NOMO-1 treated with DMSO at 0.1 percent for 48 hours (cell line): ENCODE data around the gene ZNF716.
"Not testable (repeated sequence)": the region's sequence is repeated elsewhere in the genome, so short reads cannot be mapped to it uniquely, and the experiment has no call there.

Experiments
- DNase-seq: peaks from one replicate; lab custom pipeline; 2025; ENCODE audit not compliant: unreplicated experiment; lab: John Stamatoyannopoulos, UW

Gene ZNF716

GRCh38 chr7:57449904-57450303 is at the start of gene ZNF716:
TSS of gene ZNF716 (plus strand) at chr7:57450177. CDS start at chr7:57450289, 112 bp downstream.
- DNase-seq: no peak

- no peak for DNase-seq
These were observed 49.3 kb upstream of the ZNF716 start for GRCh38 chr7:57400531-57401155.

GRCh38 chr7:57403051-57403450 is 46.9 kb upstream of the ZNF716 start:
- DNase-seq: not testable (repeated sequence)

- DNase-seq: no peak
These were observed 46.2 kb upstream of the ZNF716 start for GRCh38 chr7:57403601-57404342.

GRCh38 chr7:57404343-57404966 is 45.5 kb upstream of the ZNF716 start:
- no peak for DNase-seq

GRCh38 chr7:57404967-57405421 is 45.0 kb upstream of the ZNF716 start:
- DNase-seq: no peak

- DNase-seq: no peak
These were observed 42.9 kb upstream of the ZNF716 start for GRCh38 chr7:57407125-57407524.

GRCh38 chr7:57412168-57412567 is 37.8 kb upstream of the ZNF716 start:
- DNase-seq: no peak

GRCh38 chr7:57412618-57413017 is 37.4 kb upstream of the ZNF716 start:
- no peak for DNase-seq

GRCh38 chr7:57413529-57414398 is 36.2 kb upstream of the ZNF716 start:
- no peak for DNase-seq

GRCh38 chr7:57414415-57414814 is 35.6 kb upstream of the ZNF716 start:
- no peak for DNase-seq

GRCh38 chr7:57414852-57415251 is 35.1 kb upstream of the ZNF716 start:
- no peak for DNase-seq

GRCh38 chr7:57415326-57415725 is 34.7 kb upstream of the ZNF716 start:
- DNase-seq: no peak

GRCh38 chr7:57415730-57416129 is 34.2 kb upstream of the ZNF716 start:
- no peak for DNase-seq

- no peak for DNase-seq
These were observed 33.2 kb upstream of the ZNF716 start for GRCh38 chr7:57416601-57417358.

- no peak for DNase-seq
These were observed 32.2 kb upstream of the ZNF716 start for GRCh38 chr7:57417736-57418135.

GRCh38 chr7:57423768-57424167 is 26.2 kb upstream of the ZNF716 start:
- no peak for DNase-seq

GRCh38 chr7:57424515-57425238 is 25.3 kb upstream of the ZNF716 start:
- no peak for DNase-seq

- DNase-seq: no peak
These were observed 24.6 kb upstream of the ZNF716 start for GRCh38 chr7:57425239-57425944.
